SHP77 (cell line): Measurements from ENCODE around the gene ARF5.

Experiments used
- DNase-seq, 2 experiments: peaks; one replicate each; lab custom pipeline; 2025; lab: John Stamatoyannopoulos, UW

ARF5 gene

DNA sequence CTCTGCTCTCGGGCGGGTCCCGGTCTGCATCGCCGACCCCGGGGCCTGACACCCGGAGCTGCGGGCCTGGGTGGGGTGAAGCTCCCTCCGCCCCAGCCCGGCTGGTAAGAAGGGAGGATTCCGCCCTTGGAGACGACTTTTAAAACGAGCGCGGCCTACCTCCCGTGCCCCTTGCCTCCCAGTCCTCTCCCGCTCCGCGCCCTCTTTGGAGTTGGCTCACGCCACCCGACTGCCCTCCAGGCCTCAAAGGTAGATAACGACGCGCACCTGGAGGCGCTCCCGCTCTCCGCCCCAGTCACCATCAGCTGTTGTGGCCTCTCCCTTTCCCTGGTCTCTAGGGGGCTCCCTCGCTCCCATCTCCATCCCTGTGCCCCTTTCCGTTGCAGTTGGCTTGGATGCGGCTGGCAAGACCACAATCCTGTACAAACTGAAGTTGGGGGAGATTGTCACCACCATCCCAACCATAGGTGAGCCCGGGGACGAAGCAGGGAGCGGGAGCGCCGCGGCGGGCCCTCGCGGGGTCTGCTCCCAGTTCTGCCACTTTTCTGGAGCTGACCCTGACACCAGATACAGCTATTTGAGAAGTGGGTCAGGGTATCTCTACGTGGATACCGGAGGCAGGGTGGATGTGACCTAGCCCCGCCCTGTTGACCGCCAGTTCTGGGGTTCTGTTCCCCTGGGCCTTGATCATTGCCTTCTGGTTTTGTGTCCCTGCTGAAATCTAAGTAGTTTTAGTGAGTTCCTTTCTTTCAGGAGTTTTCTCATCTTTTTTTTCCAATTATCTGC lies 679 bp downstream of the ARF5 start:
- DNase-seq: peak; percentile 33 to 60

DNA sequence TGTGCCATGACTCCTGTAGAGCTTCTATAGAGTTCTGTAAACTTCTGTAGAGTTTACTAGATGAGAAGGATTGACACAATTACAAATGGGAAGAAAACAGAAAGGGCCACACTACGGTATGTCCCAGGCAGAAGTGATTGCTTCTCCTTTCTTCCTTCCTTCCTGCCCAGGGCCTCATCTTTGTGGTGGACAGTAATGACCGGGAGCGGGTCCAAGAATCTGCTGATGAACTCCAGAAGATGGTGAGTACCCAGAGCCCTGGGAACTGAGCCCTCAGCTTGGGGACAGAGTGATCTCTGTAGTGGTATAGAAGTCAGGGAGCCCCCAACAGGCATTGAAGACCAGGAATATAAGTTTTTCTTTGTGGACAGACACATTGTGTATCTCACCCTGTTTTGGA lies 1.7 kb downstream of the ARF5 start:
- DNase-seq: no peak

DNA sequence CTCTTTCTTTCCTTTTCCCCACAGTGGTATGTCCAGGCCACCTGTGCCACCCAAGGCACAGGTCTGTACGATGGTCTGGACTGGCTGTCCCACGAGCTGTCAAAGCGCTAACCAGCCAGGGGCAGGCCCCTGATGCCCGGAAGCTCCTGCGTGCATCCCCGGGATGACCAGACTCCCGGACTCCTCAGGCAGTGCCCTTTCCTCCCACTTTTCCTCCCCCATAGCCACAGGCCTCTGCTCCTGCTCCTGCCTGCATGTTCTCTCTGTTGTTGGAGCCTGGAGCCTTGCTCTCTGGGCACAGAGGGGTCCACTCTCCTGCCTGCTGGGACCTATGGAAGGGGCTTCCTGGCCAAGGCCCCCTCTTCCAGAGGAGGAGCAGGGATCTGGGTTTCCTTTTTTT lies 3.0 kb downstream of the ARF5 start:
- DNase-seq: no peak

DNA sequence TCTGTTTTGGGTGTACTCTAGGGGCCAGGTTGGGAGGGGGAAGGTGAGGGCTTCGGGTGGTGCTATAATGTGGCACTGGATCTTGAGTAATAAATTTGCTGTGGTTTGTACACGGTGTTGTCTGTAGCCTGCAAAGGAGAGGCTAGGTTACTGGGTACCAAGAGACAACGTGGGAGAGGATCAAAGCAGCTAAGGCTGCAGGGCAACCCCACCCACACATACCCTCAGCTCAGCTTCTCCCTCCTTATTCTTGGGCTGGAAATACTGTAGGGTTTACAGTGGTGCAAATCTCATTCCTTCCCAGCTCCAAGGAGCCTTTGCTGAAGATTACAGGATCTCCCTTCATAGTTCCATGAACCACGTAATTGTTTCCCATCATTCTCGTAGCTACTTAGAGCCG lies 3.4 kb downstream of the ARF5 start:
- DNase-seq: no peak

DNA sequence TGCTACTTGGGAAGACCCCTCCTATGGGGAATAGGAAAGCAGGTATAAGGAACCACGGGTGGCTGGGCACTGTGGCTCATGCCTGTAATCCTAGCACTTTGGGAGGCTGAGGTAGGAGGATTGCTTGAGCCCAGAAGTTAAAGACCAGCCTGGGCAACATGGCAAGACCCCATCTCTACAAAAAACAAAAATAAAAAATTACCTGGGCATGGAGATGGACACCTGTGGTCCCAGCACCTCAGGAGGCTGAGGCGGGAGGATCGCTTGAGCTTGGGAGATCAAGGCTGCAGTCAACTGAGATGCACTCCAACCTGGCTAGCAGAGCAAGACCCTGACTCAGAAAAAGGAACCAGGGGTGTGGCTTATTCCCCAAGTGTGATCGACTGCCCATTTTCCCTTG lies 4.3 kb downstream of the ARF5 start:
- DNase-seq: no peak

DNA sequence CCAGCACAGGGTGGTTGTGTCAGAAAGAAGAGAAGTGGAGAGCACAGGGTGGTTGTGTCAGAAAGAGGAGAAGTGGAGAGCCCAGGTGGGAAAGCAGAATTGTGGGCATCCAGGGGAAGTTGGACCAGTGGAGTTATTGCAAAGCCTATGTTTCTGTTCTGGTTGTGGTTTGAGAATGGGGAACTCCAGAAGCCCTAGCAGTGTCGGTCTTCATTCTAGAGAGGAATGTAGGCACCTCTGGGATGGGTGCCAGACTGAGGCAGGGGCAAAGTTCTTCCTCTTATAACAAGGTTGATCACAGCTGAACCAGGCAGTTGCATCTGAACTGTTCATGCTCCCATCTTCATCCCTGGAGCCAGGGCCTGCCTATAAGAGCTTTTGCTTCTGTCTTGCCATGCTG lies 6.3 kb downstream of the ARF5 start:
- DNase-seq: no peak

- DNase-seq: no peak
Observed at GRCh38 chr7:127595737-127596136, 7.5 kb downstream of the ARF5 start.

DNA sequence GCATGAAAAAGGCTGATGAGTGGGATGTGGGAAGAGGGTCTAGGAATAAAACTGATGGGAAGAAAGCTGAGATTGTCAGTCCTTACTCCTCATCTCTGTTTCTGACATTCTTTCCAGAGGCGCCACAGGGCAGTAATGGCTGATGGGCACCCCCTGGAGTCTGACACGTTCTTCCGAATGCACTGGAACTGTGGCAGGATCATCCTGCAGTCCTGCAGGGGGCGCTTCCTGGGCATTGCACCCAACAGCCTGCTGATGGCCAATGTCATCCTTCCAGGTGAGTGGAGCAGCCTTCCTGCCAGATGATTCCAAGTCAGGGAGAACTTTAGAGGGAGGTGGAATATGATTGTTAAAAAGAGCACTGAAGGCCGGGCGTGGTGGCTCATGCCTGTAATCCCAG lies 10.1 kb downstream of the ARF5 start:
- DNase-seq: no peak

DNA sequence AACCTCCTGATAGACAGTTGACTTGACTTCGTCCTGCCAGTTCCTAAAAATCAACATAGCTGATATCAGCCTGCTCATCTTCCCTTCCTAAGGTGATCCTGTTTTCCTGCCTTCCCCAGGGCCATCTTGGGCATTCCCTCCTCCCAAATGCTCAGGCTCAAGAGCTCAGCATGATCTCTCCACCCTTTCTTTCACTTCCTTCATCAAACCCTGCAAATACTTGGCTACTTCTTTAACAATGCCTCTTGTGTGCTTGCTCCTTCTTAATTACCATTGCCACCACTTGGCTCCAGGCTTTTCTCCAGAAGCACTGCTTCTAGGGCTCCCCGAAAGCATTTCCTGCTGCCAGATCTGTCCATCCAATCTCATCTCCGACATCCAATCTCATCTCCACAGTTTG lies 12.7 kb downstream of the ARF5 start:
- no peak for DNase-seq

DNA sequence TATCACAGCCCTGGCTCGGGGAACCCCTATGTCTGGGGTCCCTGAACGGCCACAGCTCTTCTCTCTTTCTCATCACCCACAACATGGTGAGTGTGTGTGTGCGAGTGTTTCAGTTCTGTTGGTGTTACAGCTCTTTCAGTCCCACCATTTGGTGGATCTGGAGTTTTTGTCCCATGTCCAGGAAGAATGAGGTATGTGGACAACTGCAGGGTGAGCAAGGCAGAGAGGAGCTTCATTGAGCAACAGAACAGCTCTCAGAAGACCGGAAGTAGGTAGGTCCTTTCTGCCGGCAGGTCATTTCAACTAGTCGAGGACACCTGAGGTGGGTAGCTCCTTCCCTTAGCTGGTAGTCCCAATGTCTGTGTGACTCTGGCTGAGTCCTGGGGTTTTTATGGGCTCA lies 20.2 kb downstream of the ARF5 start:
- no peak for DNase-seq

GRCh38 chr7:127609297-127609696 lies 21.1 kb downstream of the ARF5 start:
- DNase-seq: no peak

- DNase-seq: no peak
Observed at GRCh38 chr7:127612263-127612662, 24.1 kb downstream of the ARF5 start.

GRCh38 chr7:127616724-127617123 lies 28.5 kb downstream of the ARF5 start:
- no peak for DNase-seq

DNA sequence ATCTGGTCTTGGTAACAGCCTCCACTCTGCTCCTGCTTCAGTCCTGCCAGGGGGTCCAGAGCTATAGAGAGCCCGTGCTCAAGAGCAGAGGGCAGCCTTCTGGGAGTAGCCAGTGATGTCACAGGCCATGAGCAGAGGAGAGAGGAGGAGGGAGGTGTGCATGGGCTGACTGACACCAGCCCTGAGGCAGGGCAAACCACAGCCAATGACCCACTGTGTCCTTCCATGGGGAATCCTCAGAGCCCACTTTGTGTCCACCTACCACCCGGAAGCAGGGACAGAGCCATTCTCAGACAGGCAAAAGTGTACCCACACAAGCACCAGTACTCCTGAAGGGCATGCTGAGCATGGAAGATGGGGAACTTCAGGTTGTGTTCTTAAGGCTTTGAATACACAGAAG lies 29.8 kb downstream of the ARF5 start, which contains the start of gene PAX4:
TSS of gene PAX4 (minus strand) at position 101 of the 400 bp plus-strand sequence. CDS start 2,214 bp downstream, outside the sequence.
- DNase-seq: no peak

GRCh38 chr7:127618775-127619174 lies 30.6 kb downstream of the ARF5 start:
- no peak for DNase-seq

- DNase-seq: no peak
Observed at GRCh38 chr7:127619681-127620405, 31.6 kb downstream of the ARF5 start.

DNA sequence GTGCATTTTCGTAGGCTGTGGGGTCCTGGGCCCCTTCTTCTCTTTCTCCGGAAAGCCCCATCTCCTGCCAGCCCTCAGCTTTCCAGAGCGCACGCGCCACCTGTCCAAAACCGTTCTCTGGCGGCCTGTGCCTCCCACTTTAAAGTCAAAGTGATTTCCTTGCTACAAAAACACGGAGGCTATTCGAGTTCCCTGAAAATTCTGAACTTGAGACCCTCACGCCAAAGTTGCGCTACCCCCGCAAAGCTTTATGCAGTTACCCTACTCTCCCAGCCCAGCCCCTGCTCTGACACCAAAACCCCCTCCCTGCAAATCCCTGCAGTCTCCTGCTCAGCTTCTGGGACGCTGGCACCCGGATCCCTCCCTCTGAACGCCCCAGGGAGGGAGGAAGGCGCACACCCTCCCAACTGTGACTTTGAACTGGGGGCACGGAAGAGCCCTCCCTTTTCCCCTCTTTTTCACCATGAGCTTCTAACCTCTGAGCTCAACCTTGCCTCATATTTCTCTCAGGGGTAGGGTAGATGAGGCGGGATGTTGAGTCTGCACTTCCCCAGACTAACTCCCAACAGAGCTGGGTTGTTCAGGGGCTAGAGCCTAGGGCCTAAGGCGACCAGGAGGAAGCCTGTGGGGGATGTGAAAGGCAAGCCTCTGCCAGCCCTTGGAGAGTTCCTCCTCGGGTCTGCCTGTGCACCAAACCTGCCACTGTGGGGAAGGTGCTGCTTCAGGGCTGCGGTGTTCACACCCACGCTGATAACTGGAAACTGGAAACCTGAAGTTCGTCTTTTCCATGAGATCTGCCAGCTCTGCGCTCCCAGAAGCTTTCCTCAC lies 32.4 kb downstream of the ARF5 start:
- DNase-seq: no peak

GRCh38 chr7:127625331-127625730 lies 37.1 kb downstream of the ARF5 start:
- no peak for DNase-seq

- no peak for DNase-seq
Observed at GRCh38 chr7:127628445-127628844, 40.2 kb downstream of the ARF5 start.

DNA sequence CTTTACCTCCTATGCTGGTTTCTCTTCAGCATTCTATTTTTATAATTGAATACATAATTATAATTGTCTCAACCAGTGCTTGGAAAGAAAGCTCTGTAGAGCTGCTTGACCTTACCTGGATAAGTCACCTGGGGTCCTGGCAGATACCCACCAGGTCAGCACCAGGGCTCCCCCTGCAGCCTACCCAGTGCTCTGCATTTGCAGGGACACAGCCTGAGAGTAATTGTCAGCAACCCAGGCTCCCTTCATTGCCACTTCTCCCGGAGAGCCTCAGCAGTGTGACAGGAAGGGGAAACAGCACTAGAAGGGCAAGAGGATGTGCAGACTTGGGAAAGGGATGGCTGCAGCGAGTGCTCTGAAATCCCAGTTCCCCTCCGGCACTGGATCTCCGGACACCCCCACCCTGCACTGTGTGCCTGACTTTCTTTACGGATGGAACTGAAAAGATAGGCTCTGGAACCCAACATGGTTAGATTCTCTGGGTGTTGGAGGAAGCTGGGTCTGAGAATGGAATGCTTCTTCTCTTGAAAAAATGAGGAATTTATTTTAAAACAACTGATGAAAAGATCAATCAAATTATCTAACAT lies 41.1 kb downstream of the ARF5 start:
- peak; percentile 13 to 17 for DNase-seq

DNA sequence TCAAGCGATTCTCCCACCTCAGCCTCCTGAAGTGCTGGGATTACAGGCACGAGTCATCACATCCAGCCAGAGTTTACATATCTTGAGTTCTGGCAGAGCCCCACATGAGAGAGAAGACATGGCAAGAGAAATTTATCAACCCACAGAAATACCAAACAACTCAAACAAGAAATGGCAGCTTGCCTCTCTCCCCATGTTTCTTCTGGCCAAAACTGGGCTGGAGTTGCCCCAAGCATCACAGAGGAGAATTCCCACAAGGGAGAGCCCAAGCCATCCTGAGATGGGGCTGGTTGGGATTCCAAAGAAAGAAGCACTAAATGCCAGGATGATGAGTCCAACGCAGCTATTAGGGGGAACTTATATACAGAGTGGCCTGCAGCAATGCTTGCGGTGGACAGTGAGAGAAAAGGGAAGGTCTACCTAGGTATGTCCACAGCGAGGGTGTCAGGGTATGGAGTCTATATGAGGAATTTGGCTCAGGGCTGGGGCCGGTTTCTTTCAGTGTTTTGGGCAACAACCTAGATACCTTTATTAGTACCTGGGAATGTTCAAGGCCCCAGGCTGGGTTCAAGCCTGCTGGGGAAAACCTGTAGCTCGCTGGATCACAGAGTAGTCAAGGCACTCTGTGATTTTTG lies 44.2 kb downstream of the ARF5 start:
- no peak for DNase-seq
